Naive thymus-derived CD4-positive, alpha-beta T cell (primary cell): Measurements from ENCODE around the gene CAND2. TPM values are rescaled to one million over a fixed set of nuclear protein-coding genes. Genes with fewer than 3 reads are reported as not detected.
A peak's percentile ranks its signal among the peaks of the same experiment; 100 is the strongest.

Source experiments
- ATAC-seq: fragments of 150-1000 bp; cut with Tn5 transposase; 2 replicates; pipeline ENCODE4 v1.10.0; 2021; ENCODE audit warnings: mild to moderate bottlenecking, moderate library complexity
- CTCF ChIA-PET: fragments of 350-600 bp; sonication (Branson Sonifier 250); formaldehyde crosslinking; loops from one replicate; lab custom pipeline; 2021; ENCODE audit warnings: antibody characterized with exemption; lab: Charles Lee
- POLR2A ChIA-PET: fragments of 350-600 bp; sonication (Branson Sonifier 250); formaldehyde crosslinking; loops from one replicate; lab custom pipeline; 2021; ENCODE audit warnings: antibody characterized with exemption, inconsistent platforms; lab: Charles Lee
- DNase-seq, 9 donors: peaks; one replicate each; pipeline versions ENCODE4 v3.0.0 to v3.0.0-alpha.2; 2020 to 2022; ENCODE audit warnings: mixed read lengths in 1 of 9
- H3K27ac ChIP-seq: one replicate; pipeline ENCODE4 v1.7.0; 2013; ENCODE audit warnings: mild to moderate bottlenecking, low read depth, low read length, moderate library complexity
- H3K27me3 ChIP-seq, 2 donors: one replicate each; pipeline ENCODE4 v1.7.0; 2013; ENCODE audit warnings: low read length in 2 of 2, mild to moderate bottlenecking in 2 of 2, moderate library complexity in 2 of 2; ENCODE audit not compliant: control insufficient read depth in 2 of 2, insufficient read depth in 2 of 2
- H3K36me3 ChIP-seq, 3 experiments: 1 replicate in 2 of 3; 2 replicates in 1 of 3; pipeline ENCODE4 v1.7.0; 2013; ENCODE audit warnings: low read length in 3 of 3, mild to moderate bottlenecking in 3 of 3, moderate library complexity in 1 of 3; ENCODE audit not compliant: insufficient read depth in 3 of 3, control insufficient read depth in 2 of 3
- H3K4me1 ChIP-seq, 2 donors: one replicate each; pipeline ENCODE4 v1.7.0; 2013; ENCODE audit warnings: low read length in 2 of 2, mild to moderate bottlenecking in 2 of 2, moderate library complexity in 1 of 2; ENCODE audit not compliant: control insufficient read depth in 2 of 2, insufficient read depth in 2 of 2
- H3K4me3 ChIP-seq: 2 replicates; pipeline ENCODE4 v1.7.0; 2013; ENCODE audit warnings: mild to moderate bottlenecking, low read length
- H3K9me3 ChIP-seq, 3 experiments: 1 replicate in 2 of 3; 2 replicates in 1 of 3; pipeline ENCODE4 v1.7.0; 2013; ENCODE audit warnings: low read length in 3 of 3; ENCODE audit not compliant: control insufficient read depth in 2 of 3
- H3K27ac Mint-ChIP-seq, 9 donors: one replicate each; pipeline ENCODE4 v1.8.0; 2020 to 2022; ENCODE audit warnings: mixed read lengths in 9 of 9, mild to moderate bottlenecking in 8 of 9, moderate library complexity in 5 of 9, inconsistent platforms in 2 of 9
- H3K27me3 Mint-ChIP-seq, 5 donors: one replicate each; pipeline ENCODE4 v1.8.0; 2021 to 2022; ENCODE audit warnings: mixed read lengths in 5 of 5, mild to moderate bottlenecking in 1 of 5
- H3K36me3 Mint-ChIP-seq, 5 donors: one replicate each; pipeline ENCODE4 v1.8.0; 2020 to 2022; ENCODE audit warnings: mixed read lengths in 5 of 5, mild to moderate bottlenecking in 3 of 5, inconsistent platforms in 1 of 5
- H3K4me1 Mint-ChIP-seq, 7 donors: one replicate each; pipeline ENCODE4 v1.8.0; 2020 to 2022; ENCODE audit warnings: mixed read lengths in 7 of 7, mild to moderate bottlenecking in 3 of 7, inconsistent platforms in 1 of 7
- H3K4me3 Mint-ChIP-seq, 10 donors: one replicate each; pipeline ENCODE4 v1.8.0; 2020 to 2022; ENCODE audit warnings: mild to moderate bottlenecking in 10 of 10, mixed read lengths in 10 of 10, moderate library complexity in 6 of 10, inconsistent platforms in 2 of 10
- H3K9me3 Mint-ChIP-seq, 11 donors: one replicate each; pipeline ENCODE4 v1.8.0; 2020 to 2022; ENCODE audit warnings: mixed read lengths in 11 of 11, mild to moderate bottlenecking in 4 of 11, inconsistent platforms in 1 of 11, moderate library complexity in 1 of 11
- intact Hi-C, 2 donors: fragments of 100-400 bp; cut with micrococcal nuclease; formaldehyde crosslinking; loops; one replicate each; pipeline ENCODE4 v1.15.1; 2023
- polyA plus RNA-seq, 2 donors: library from polyadenylated mRNA; unstranded; fragments of 300-500 nt; fragmentation: Illumina TruSeq; gene quantifications; one replicate each; pipeline ENCODE4 v1.2.3, GENCODE V29; 2021
- total RNA-seq, 6 experiments: library from RNA in 5 of 6; stranded (reverse) in 5 of 6; gene quantifications; 1 replicate in 5 of 6; 2 replicates in 1 of 6; pipeline ENCODE4 v1.2.3 and lab custom pipeline; 2021 to 2026

The CAND2 gene
- total and polyA plus RNA-seq, 7 experiments from 2014 or later = 0.15 to 8.2 (median 4.3) TPM

- H3K27ac Mint-ChIP-seq = peak overlapping the region in 5 of 9 donors; percentile 12 to 72 (median 40)
- H3K27ac ChIP-seq = no peak overlapping the region
- POLR2A ChIA-PET = interaction anchor here (3.3 kb wide), 1 partner anchor 8 kb away, joined by 15 read pairs; the partner anchor contains the start of gene RPL32
- CTCF ChIA-PET = interaction anchor here (0.6 kb wide), 1 partner anchor 49 kb away, joined by 3 read pairs; no protein-coding TSS in a partner anchor
- no peaks in the 10 kb centered on the region for H3K27me3 Mint-ChIP-seq
- no peaks in the 10 kb centered on the region for H3K27me3 ChIP-seq
- peak; percentile 6 for ATAC-seq
- H3K36me3 Mint-ChIP-seq = peaks cover 0 to 28% (median 18%) of the 10 kb centered on the region in 5 donors
- H3K36me3 ChIP-seq = peaks cover 11 to 75% (median 25%) of the 10 kb centered on the region in 3 experiments
- H3K4me3 Mint-ChIP-seq = no peak overlapping the region
- H3K4me1 ChIP-seq = peaks cover 0 to 15% of the 10 kb centered on the region in 2 donors
- intact Hi-C loops = no loop called here
- peaks cover 7 to 22% (median 17%) of the 10 kb centered on the region in 7 donors for H3K4me1 Mint-ChIP-seq
- H3K4me3 ChIP-seq = no peak overlapping the region
- H3K9me3 Mint-ChIP-seq = no peaks in the 10 kb centered on the region
- DNase-seq = no peak
- no peaks in the 10 kb centered on the region for H3K9me3 ChIP-seq
These were observed 37.0 kb downstream of the CAND2 start for GRCh38 chr3:12833222-12834161.

DNA sequence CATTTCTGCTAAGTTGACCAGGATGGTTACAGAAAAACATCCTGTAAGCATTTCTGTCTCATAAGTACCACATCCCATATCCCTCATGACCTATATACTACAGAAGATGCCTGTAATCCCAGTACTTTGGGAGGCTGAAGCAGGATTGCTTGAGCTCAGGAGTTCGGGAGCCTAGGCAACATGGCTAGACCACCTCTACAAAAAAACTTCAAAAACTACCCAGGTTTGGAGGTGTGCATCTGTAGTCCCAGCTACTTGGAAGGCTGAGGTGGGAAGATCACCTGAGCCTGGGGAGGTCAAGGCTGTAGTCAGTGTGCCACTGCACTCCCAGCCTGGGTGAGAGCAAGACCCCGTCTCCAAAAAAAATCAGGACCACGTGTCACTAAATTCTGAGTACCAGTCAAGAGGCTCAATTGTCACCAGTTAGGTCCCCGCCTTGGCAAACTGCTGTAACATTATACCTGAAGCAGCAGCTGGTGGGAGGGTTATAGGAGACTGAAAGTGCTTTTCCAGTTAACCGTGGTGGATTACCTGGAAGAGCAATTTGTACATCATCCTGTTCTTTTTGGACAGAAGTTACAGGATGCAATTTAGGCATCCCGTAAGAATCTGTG lies 38.7 kb downstream of the CAND2 start:
- Histone ChIP-seq H3K4me1 (peaks cover 10 to 25% of the 10 kb centered on the region in 2 donors), H3K36me3 (peaks cover 11 to 88% (median 36%) of the 10 kb centered on the region in 3 experiments), H3K9me3 (no peaks in the 10 kb centered on the region), H3K27me3 (no peaks in the 10 kb centered on the region), H3K27ac (no peak overlapping the region), H3K4me3 (no peak overlapping the region)
- no peak overlapping the region for H3K27ac Mint-ChIP-seq
- H3K9me3 Mint-ChIP-seq = no peaks in the 10 kb centered on the region
- peaks cover 0 to 43% (median 23%) of the 10 kb centered on the region in 5 donors for H3K36me3 Mint-ChIP-seq
- intact Hi-C loops = no loop called here
- no peak for ATAC-seq
- no peak for DNase-seq
- peaks cover 24 to 39% (median 31%) of the 10 kb centered on the region in 7 donors for H3K4me1 Mint-ChIP-seq
- ChIA-PET CTCF (no interaction called here), POLR2A (no interaction called here)
- H3K27me3 Mint-ChIP-seq = no peaks in the 10 kb centered on the region
- H3K4me3 Mint-ChIP-seq = no peak overlapping the region

DNA sequence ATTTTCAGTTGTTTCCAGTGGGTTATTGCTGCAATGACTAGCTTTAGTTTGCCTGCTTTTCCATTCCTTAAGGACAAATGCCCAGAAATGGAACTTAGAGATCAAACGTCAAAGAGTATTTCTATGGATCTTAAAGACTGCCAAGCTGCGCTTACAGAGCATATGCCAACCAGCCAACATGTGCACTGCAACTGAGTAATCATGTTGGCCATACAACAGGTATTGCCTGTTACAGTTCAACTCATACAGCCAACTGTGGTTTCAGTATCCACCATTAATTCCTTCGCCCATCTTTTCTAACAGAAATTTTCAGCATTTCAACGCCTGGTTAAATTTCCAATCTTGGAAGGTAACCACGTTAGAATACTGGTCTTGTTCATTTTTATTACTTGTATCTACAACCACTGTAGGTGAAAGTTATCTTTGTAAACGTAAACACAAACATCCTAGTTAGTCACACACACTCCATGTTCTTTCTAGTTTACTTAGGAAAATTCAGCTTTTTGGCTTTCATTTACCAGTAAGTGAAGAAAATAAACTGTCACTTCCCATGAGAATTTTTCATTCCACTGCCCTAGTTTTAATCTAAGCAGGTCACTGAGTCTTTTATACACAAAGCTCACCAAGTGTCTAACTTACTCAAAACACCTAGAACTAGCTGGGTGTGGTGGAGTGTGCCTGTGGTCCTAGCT lies 41.0 kb downstream of the CAND2 start:
- Mint-ChIP-seq H3K9me3 (no peaks in the 10 kb centered on the region), H3K27me3 (no peaks in the 10 kb centered on the region), H3K36me3 (peaks cover 0 to 46% (median 29%) of the 10 kb centered on the region in 5 donors), H3K4me3 (peak overlapping the region in 3 of 10 donors; percentile 37 to 92 (median 63)), H3K27ac (peak overlapping the region in 3 of 9 donors; percentile 1 to 40 (median 21)), H3K4me1 (peaks cover 31 to 54% (median 47%) of the 10 kb centered on the region in 7 donors)
- CTCF ChIA-PET = interaction anchor here (0.6 to 1.1 kb wide), 3 partner anchors 12 to 108 kb away, joined by 3 read pairs; no protein-coding TSS in a partner anchor
- POLR2A ChIA-PET = interaction anchor here (1.4 kb wide), 1 partner anchor 28 kb away, joined by 4 read pairs; no protein-coding TSS in a partner anchor
- no peak for DNase-seq
- no peak for ATAC-seq
- Histone ChIP-seq H3K27ac (peak overlapping the region; percentile 30), H3K9me3 (no peaks in the 10 kb centered on the region), H3K4me1 (peaks cover 16 to 28% of the 10 kb centered on the region in 2 donors), H3K27me3 (no peaks in the 10 kb centered on the region), H3K36me3 (peaks cover 11 to 78% (median 36%) of the 10 kb centered on the region in 3 experiments), H3K4me3 (no peak overlapping the region)
- intact Hi-C loops = no loop called here

GRCh38 chr3:12838179-12838965 lies 41.9 kb downstream of the CAND2 start:
- peaks cover 16 to 28% of the 10 kb centered on the region in 2 donors for H3K4me1 ChIP-seq
- CTCF ChIA-PET = no interaction called here
- Mint-ChIP-seq H3K27ac (peak overlapping the region in 6 of 9 donors; percentile 49 to 100 (median 96)), H3K27me3 (no peaks in the 10 kb centered on the region), H3K4me3 (peak overlapping the region in 9 of 10 donors; percentile 11 to 96 (median 63)), H3K4me1 (peaks cover 31 to 54% (median 47%) of the 10 kb centered on the region in 7 donors), H3K36me3 (peaks cover 0 to 39% (median 25%) of the 10 kb centered on the region in 5 donors), H3K9me3 (no peaks in the 10 kb centered on the region)
- no peaks in the 10 kb centered on the region for H3K9me3 ChIP-seq
- peaks cover 11 to 69% (median 36%) of the 10 kb centered on the region in 3 experiments for H3K36me3 ChIP-seq
- no peaks in the 10 kb centered on the region for H3K27me3 ChIP-seq
- POLR2A ChIA-PET = interaction anchor here (1.4 kb wide), 1 partner anchor 29 kb away, joined by 4 read pairs; no protein-coding TSS in a partner anchor
- H3K27ac ChIP-seq = peak overlapping the region; percentile 30
- intact Hi-C loops = no loop called here
- no peak overlapping the region for H3K4me3 ChIP-seq
- ATAC-seq (no peak), DNase-seq (no peak)

DNA sequence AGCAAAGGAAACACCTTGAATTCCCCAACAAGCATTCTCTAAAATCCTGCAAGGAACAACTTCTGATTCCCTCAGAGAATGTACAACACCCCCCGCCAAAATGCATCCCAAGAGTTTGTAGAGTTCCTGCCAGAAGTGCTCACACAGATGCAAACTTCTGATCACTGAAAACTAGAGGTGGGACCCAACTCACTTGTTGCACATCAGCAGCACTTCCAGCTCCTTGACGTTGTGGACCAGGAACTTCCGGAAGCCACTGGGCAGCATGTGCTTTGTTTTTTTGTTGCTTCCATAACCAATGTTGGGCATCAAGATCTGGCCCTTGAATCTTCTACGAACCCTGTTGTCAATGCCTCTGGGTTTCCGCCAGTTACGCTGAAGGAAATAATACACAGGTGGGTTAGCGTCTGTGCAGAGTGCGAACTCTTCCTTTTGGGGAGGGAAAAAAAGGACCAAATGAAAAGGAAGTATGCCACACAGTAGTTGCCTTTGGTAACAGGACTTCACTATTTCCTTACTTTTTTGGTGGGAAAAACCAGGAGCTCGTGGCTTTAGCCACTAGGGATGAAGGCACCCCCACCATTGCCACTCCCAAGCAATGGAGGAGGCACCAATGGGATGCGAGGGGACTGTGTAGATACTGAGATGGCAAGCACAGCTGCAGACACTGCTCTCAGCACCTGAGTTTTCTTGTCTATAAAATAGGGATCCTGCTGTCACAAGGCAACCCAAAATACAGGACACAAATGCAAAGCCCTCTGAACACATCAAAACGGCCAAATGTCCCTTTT lies 42.9 kb downstream of the CAND2 start:
- Mint-ChIP-seq H3K36me3 (peaks cover 0 to 36% (median 25%) of the 10 kb centered on the region in 5 donors), H3K4me3 (peak overlapping the region; percentile 92 to 97 (median 96)), H3K4me1 (peaks cover 31 to 54% (median 47%) of the 10 kb centered on the region in 7 donors), H3K9me3 (no peaks in the 10 kb centered on the region), H3K27ac (peak overlapping the region; percentile 70 to 100 (median 99)), H3K27me3 (no peaks in the 10 kb centered on the region)
- peaks cover 11 to 60% (median 36%) of the 10 kb centered on the region in 3 experiments for H3K36me3 ChIP-seq
- CTCF ChIA-PET = no interaction called here
- intact Hi-C loops = loop anchor here in 1 of 2 donors (1.0 kb wide), 1 partner anchor 282 kb away; the partner anchor contains the start of gene MKRN2
- H3K4me1 ChIP-seq = peaks cover 16 to 28% of the 10 kb centered on the region in 2 donors
- peak overlapping the region; percentile 92 for H3K27ac ChIP-seq
- POLR2A ChIA-PET = interaction anchor here (2.6 kb wide), 1 partner anchor 1813 kb away, joined by 10 read pairs; the partner anchor contains the start of gene CCDC174
- DNase-seq = no peak
- H3K4me3 ChIP-seq = no peak overlapping the region
- no peak for ATAC-seq
- H3K9me3 ChIP-seq = no peaks in the 10 kb centered on the region
- H3K27me3 ChIP-seq = no peaks in the 10 kb centered on the region
